Esophagus muscularis mucosa (tissue), 4 donors: Measurements from ENCODE around the gene CALCOCO1.

ENCODE experiments used
- EP300 ChIP-seq: sonication (generic); formaldehyde crosslinking; IDR thresholded peaks from one replicate; pipeline ENCODE4 v1.6.1; 2017; ENCODE audit warnings: antibody characterized with exemption
- POLR2A ChIP-seq: fragments of 450-650 bp; IDR thresholded peaks from one replicate; pipeline ENCODE4 v1.6.1; 2017; ENCODE audit warnings: antibody characterized with exemption, moderate library complexity, mild to moderate bottlenecking, low read depth
- POLR2AphosphoS5 ChIP-seq, 2 donors: sonication (generic); formaldehyde crosslinking; IDR thresholded peaks; one replicate each; pipeline ENCODE4 v1.6.1; 2017; ENCODE audit warnings: antibody characterized with exemption in 2 of 2
- TF ChIP-seq, protein P1 (sequence below), 3 experiments: fragments of 200-600 bp in 2 of 3; fragments of 450-650 bp in 1 of 3; sonication (generic) in 2 of 3; IDR thresholded peaks; one replicate each; pipeline ENCODE4 v1.5.1; 2017 to 2019; ENCODE audit warnings: antibody characterized with exemption in 3 of 3, mild to moderate bottlenecking in 2 of 3, moderate library complexity in 1 of 3

DNA sequence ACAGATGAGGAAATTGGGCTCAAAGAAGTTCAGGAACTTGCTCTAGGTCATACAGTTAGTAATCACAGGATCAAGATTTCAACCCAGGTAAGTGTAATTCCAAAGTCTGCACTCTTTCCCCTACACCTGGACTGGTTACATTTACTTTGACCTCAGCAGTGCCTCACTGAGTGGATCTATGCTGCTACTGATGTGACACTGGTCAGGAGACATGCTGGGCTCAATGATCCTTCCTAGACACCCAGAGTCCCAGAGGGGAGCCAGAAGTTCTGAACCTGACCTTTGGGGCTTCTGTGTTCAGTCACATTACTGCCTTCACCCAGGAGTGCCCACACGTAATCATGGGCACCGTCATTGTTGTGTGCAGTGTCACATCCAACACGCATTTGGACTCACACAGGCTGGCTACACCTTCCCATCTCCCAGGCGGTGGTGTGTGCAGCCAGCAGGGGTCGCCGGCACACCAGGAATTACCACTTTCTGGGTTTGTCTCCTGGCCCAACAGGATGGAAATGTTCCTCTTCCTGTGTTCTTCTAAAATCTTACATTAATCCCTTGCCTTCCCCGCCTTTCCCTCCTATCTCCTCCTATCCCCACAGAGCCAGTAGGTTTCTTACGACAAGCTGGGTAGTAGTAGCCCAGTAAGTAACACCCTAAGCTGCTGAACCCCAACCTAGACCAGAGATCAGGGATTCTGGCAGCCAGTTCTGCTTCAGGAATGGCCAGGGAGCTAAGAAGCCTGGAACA lies 25.6 kb downstream of the CALCOCO1 start:
- TF ChIP-seq, protein P1, sequence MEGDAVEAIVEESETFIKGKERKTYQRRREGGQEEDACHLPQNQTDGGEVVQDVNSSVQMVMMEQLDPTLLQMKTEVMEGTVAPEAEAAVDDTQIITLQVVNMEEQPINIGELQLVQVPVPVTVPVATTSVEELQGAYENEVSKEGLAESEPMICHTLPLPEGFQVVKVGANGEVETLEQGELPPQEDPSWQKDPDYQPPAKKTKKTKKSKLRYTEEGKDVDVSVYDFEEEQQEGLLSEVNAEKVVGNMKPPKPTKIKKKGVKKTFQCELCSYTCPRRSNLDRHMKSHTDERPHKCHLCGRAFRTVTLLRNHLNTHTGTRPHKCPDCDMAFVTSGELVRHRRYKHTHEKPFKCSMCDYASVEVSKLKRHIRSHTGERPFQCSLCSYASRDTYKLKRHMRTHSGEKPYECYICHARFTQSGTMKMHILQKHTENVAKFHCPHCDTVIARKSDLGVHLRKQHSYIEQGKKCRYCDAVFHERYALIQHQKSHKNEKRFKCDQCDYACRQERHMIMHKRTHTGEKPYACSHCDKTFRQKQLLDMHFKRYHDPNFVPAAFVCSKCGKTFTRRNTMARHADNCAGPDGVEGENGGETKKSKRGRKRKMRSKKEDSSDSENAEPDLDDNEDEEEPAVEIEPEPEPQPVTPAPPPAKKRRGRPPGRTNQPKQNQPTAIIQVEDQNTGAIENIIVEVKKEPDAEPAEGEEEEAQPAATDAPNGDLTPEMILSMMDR (IDR thresholded peaks at IDR 0.05), result peak; percentile 89 to 91 (median 89)
- TF ChIP-seq POLR2AphosphoS5 (IDR thresholded peaks at IDR 0.05), result no peak
- TF ChIP-seq POLR2A, result no peak
- no peak for TF ChIP-seq EP300
